WTC11 (cell line): ENCODE data around the gene SLC25A26. TPM values are rescaled to one million over a fixed set of nuclear protein-coding genes. Genes with fewer than 3 reads are reported as not detected.

Experiments used
- ATAC-seq: fragments of 200-7000 bp; cut with Tn5 transposase; 2 replicates; pipeline ENCODE4 v1.10.0; 2021; ENCODE audit warnings: mild to moderate bottlenecking, moderate library complexity
- CTCF ChIA-PET: fragments of 300-600 bp; sonication (Branson Sonifier 250); formaldehyde crosslinking; loops from one replicate; lab custom pipeline; 2021; ENCODE audit warnings: antibody characterized with exemption; lab: Charles Lee
- POLR2A ChIA-PET: fragments of 350-600 bp; sonication (Branson Sonifier 250); formaldehyde crosslinking; loops from one replicate; lab custom pipeline; 2021; ENCODE audit warnings: antibody characterized with exemption; lab: Charles Lee
- DNase-seq: peaks from one replicate; pipeline ENCODE4 v3.0.0; 2021; ENCODE audit warnings: low spot score
- H3K27ac Mint-ChIP-seq: 2 replicates; pipeline ENCODE4 v1.8.0; 2021; ENCODE audit warnings: mixed read lengths
- H3K27me3 Mint-ChIP-seq: 2 replicates; pipeline ENCODE4 v1.8.0; 2021; ENCODE audit warnings: low read depth, mild to moderate bottlenecking, moderate library complexity, mixed read lengths
- H3K36me3 Mint-ChIP-seq: 2 replicates; pipeline ENCODE4 v1.8.0; 2021; ENCODE audit warnings: mixed read lengths
- H3K4me1 Mint-ChIP-seq: 2 replicates; pipeline ENCODE4 v1.8.0; 2022; ENCODE audit warnings: mixed read lengths
- H3K4me3 Mint-ChIP-seq: 2 replicates; pipeline ENCODE4 v1.8.0; 2021; ENCODE audit warnings: mild to moderate bottlenecking, moderate library complexity, mixed read lengths
- H3K9me3 Mint-ChIP-seq: 2 replicates; pipeline ENCODE4 v1.8.0; 2021; ENCODE audit warnings: mixed read lengths
- CREM ChIP-seq: sonication (generic); formaldehyde crosslinking; IDR thresholded peaks from 2 replicates; pipeline ENCODE4 v1.8.1; 2022; ENCODE audit warnings: mild to moderate bottlenecking, missing genetic modification reagents, moderate library complexity
- GABPB1 ChIP-seq: sonication (generic); formaldehyde crosslinking; IDR thresholded peaks from 2 replicates; pipeline ENCODE4 v1.8.1; 2023; ENCODE audit warnings: mild to moderate bottlenecking, missing genetic modification reagents
- NFATC4 ChIP-seq: fragments of 250-450 bp; sonication (Bioruptor Pico); IDR thresholded peaks from 2 replicates; pipeline ENCODE4 v1.9.0; 2021; ENCODE audit warnings: mild to moderate bottlenecking
- ZNF121 ChIP-seq: sonication (generic); formaldehyde crosslinking; IDR thresholded peaks from 2 replicates; pipeline ENCODE4 v1.8.0; 2023; ENCODE audit warnings: missing genetic modification reagents
- ZNF671 ChIP-seq: fragments of 250-450 bp; sonication (Bioruptor Pico); IDR thresholded peaks from 2 replicates; pipeline ENCODE4 v1.8.0; 2021; ENCODE audit warnings: mild to moderate bottlenecking
- total RNA-seq: library from RNA; stranded (reverse); gene quantifications from 3 replicates; pipeline ENCODE4 v1.2.3, GENCODE V29; 2021
- TF ChIP-seq, protein P1 (sequence below): sonication (generic); formaldehyde crosslinking; IDR thresholded peaks from 2 replicates; pipeline ENCODE4 v1.8.0; 2023; ENCODE audit warnings: missing genetic modification reagents
- TF ChIP-seq, protein P2 (sequence below): sonication (generic); formaldehyde crosslinking; IDR thresholded peaks from 2 replicates; pipeline ENCODE4 v1.8.0; 2022; ENCODE audit warnings: missing genetic modification reagents
- TF ChIP-seq, protein P3 (sequence below): sonication (generic); formaldehyde crosslinking; IDR thresholded peaks from 2 replicates; pipeline ENCODE4 v1.8.1; 2023; ENCODE audit warnings: mild to moderate bottlenecking, missing genetic modification reagents
- TF ChIP-seq, protein P4 (sequence below): fragments of 250-450 bp; sonication (Bioruptor Pico); IDR thresholded peaks from 2 replicates; pipeline ENCODE4 v1.9.0; 2021; ENCODE audit warnings: mild to moderate bottlenecking, borderline replicate concordance

The SLC25A26 gene
- total RNA-seq, 1 experiment from 2014 or later, result 29.1 TPM

DNA sequence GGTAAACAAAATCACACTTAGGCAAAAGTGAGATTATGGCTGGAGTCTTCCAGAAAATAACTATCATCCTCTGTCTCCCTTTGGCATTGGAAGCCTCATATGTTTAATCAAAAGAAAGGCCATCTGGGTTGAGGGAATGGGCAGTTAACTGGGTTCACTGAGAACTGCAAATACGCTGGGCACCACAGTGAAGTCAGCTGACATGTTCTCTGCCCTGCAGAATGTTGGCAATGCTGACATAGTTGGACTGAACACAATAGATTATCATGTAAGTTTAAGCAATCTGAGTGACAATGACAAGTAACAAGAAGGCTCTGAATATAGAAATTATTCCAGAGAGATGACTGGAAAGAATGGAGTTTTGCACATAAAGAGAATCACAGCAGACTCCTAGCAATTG lies 43.8 kb upstream of the SLC25A26 start:
- POLR2A ChIA-PET, result no interaction called here
- no peaks in the 10 kb centered on the region for H3K9me3 Mint-ChIP-seq
- H3K4me3 Mint-ChIP-seq, result no peak overlapping the region
- no peak for TF ChIP-seq CREM (CRISPR knock-in tag)
- no peaks in the 10 kb centered on the region for H3K4me1 Mint-ChIP-seq
- H3K36me3 Mint-ChIP-seq, result no peaks in the 10 kb centered on the region
- CTCF ChIA-PET, result no interaction called here
- DNase-seq, result no peak
- H3K27me3 Mint-ChIP-seq, result no peaks in the 10 kb centered on the region
- no peak overlapping the region for H3K27ac Mint-ChIP-seq
- ATAC-seq, result no peak

DNA sequence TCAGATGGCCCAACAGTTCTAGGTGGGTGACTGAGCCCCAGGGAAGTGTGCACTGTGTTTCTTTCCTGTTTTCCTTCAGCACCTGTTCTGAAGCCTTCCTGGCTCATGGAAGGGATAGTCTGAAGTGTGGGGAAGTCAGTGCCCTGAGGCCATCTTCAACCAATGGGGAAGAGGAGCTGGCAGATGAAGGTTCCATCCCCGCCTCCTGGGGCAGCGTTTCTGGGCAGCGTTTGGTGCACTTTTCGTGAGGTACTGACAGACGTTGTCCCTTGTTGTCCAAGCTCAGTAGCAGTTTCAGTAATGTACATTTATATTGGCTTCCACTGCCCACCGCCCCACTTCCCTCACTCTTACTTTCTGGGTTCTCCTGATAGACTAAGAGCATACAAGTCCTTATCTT lies 42.6 kb upstream of the SLC25A26 start:
- ATAC-seq, result peak; percentile 53
- ChIA-PET CTCF (interaction anchor here (1.5 kb wide), 1 partner anchor 58 kb away, joined by 3 read pairs; no protein-coding TSS in a partner anchor), POLR2A (no interaction called here)
- Mint-ChIP-seq H3K27me3 (no peaks in the 10 kb centered on the region), H3K9me3 (peaks cover 2% of the 10 kb centered on the region; the same call in 1 of the 2 replicates), H3K4me1 (no peaks in the 10 kb centered on the region), H3K4me3 (no peak overlapping the region), H3K27ac (no peak overlapping the region), H3K36me3 (no peaks in the 10 kb centered on the region)
- DNase-seq, result no peak
- TF ChIP-seq, protein P1, sequence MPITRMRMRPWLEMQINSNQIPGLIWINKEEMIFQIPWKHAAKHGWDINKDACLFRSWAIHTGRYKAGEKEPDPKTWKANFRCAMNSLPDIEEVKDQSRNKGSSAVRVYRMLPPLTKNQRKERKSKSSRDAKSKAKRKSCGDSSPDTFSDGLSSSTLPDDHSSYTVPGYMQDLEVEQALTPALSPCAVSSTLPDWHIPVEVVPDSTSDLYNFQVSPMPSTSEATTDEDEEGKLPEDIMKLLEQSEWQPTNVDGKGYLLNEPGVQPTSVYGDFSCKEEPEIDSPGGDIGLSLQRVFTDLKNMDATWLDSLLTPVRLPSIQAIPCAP, result no peak
- TF ChIP-seq ZNF671 (CRISPR knock-in tag) (no peak), GABPB1 (CRISPR knock-in tag) (no peak)
- TF ChIP-seq, protein P2, sequence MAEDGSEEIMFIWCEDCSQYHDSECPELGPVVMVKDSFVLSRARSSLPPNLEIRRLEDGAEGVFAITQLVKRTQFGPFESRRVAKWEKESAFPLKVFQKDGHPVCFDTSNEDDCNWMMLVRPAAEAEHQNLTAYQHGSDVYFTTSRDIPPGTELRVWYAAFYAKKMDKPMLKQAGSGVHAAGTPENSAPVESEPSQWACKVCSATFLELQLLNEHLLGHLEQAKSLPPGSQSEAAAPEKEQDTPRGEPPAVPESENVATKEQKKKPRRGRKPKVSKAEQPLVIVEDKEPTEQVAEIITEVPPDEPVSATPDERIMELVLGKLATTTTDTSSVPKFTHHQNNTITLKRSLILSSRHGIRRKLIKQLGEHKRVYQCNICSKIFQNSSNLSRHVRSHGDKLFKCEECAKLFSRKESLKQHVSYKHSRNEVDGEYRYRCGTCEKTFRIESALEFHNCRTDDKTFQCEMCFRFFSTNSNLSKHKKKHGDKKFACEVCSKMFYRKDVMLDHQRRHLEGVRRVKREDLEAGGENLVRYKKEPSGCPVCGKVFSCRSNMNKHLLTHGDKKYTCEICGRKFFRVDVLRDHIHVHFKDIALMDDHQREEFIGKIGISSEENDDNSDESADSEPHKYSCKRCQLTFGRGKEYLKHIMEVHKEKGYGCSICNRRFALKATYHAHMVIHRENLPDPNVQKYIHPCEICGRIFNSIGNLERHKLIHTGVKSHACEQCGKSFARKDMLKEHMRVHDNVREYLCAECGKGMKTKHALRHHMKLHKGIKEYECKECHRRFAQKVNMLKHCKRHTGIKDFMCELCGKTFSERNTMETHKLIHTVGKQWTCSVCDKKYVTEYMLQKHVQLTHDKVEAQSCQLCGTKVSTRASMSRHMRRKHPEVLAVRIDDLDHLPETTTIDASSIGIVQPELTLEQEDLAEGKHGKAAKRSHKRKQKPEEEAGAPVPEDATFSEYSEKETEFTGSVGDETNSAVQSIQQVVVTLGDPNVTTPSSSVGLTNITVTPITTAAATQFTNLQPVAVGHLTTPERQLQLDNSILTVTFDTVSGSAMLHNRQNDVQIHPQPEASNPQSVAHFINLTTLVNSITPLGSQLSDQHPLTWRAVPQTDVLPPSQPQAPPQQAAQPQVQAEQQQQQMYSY (CRISPR knock-in tag), result no peak

DNA sequence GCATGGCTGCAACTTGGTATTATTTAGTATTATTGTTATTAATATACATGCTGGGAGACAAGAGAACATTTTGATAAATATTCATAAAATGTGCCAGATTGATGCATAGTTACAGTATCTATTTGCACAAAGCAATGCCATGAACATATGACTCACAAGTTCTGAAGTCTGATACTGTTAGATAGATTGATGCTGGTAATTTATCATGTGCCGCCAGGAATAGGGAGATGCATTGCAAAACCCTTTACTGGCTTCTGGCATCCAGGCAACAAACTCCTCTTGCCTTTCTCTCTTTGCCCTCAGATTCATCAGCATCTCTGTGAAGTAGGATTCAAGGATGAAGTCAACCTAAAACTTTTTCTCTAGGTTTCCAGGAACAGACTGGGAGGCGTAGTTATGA lies 41.0 kb upstream of the SLC25A26 start:
- ATAC-seq, result no peak
- no peak overlapping the region for H3K27ac Mint-ChIP-seq
- H3K4me3 Mint-ChIP-seq, result no peak overlapping the region
- CTCF ChIA-PET, result interaction anchor here (0.6 kb wide), 1 partner anchor 39 kb away, joined by 4 read pairs; no protein-coding TSS in a partner anchor
- POLR2A ChIA-PET, result no interaction called here
- TF ChIP-seq ZNF121 (no peak), NFATC4 (no peak)
- TF ChIP-seq, protein P3, sequence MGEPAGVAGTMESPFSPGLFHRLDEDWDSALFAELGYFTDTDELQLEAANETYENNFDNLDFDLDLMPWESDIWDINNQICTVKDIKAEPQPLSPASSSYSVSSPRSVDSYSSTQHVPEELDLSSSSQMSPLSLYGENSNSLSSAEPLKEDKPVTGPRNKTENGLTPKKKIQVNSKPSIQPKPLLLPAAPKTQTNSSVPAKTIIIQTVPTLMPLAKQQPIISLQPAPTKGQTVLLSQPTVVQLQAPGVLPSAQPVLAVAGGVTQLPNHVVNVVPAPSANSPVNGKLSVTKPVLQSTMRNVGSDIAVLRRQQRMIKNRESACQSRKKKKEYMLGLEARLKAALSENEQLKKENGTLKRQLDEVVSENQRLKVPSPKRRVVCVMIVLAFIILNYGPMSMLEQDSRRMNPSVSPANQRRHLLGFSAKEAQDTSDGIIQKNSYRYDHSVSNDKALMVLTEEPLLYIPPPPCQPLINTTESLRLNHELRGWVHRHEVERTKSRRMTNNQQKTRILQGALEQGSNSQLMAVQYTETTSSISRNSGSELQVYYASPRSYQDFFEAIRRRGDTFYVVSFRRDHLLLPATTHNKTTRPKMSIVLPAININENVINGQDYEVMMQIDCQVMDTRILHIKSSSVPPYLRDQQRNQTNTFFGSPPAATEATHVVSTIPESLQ (CRISPR knock-in tag), result no peak
- TF ChIP-seq, protein P4, sequence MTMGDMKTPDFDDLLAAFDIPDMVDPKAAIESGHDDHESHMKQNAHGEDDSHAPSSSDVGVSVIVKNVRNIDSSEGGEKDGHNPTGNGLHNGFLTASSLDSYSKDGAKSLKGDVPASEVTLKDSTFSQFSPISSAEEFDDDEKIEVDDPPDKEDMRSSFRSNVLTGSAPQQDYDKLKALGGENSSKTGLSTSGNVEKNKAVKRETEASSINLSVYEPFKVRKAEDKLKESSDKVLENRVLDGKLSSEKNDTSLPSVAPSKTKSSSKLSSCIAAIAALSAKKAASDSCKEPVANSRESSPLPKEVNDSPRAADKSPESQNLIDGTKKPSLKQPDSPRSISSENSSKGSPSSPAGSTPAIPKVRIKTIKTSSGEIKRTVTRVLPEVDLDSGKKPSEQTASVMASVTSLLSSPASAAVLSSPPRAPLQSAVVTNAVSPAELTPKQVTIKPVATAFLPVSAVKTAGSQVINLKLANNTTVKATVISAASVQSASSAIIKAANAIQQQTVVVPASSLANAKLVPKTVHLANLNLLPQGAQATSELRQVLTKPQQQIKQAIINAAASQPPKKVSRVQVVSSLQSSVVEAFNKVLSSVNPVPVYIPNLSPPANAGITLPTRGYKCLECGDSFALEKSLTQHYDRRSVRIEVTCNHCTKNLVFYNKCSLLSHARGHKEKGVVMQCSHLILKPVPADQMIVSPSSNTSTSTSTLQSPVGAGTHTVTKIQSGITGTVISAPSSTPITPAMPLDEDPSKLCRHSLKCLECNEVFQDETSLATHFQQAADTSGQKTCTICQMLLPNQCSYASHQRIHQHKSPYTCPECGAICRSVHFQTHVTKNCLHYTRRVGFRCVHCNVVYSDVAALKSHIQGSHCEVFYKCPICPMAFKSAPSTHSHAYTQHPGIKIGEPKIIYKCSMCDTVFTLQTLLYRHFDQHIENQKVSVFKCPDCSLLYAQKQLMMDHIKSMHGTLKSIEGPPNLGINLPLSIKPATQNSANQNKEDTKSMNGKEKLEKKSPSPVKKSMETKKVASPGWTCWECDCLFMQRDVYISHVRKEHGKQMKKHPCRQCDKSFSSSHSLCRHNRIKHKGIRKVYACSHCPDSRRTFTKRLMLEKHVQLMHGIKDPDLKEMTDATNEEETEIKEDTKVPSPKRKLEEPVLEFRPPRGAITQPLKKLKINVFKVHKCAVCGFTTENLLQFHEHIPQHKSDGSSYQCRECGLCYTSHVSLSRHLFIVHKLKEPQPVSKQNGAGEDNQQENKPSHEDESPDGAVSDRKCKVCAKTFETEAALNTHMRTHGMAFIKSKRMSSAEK (CRISPR knock-in tag), result no peak
- TF ChIP-seq, all 79 proteins: peak for 0
- Mint-ChIP-seq H3K9me3 (peaks cover 7% of the 10 kb centered on the region), H3K27me3 (no peaks in the 10 kb centered on the region), H3K36me3 (no peaks in the 10 kb centered on the region), H3K4me1 (no peaks in the 10 kb centered on the region)
- no peak for DNase-seq
